GM21786 (cell line): Measurements from ENCODE around the gene MAGI2.
A peak's percentile ranks its signal among the peaks of the same experiment; 100 is the strongest.

ENCODE experiments used
- ATAC-seq: cut with Tn5 transposase; IDR thresholded peaks from one replicate; pipeline ENCODE4 v1.9.1; 2021; ENCODE audit not compliant: unreplicated experiment

The MAGI2 gene

GRCh38 chr7:79308192-79308591, 145.3 kb downstream of the MAGI2 start:
- no peak for ATAC-seq

GRCh38 chr7:79307376-79307775, 146.1 kb downstream of the MAGI2 start:
- ATAC-seq: no peak

- ATAC-seq: no peak
Measured at GRCh38 chr7:79304711-79305110, 148.8 kb downstream of the MAGI2 start.

GRCh38 chr7:79302293-79302692, 151.2 kb downstream of the MAGI2 start:
- no peak for ATAC-seq

GRCh38 chr7:79301419-79301818, 152.0 kb downstream of the MAGI2 start:
- no peak for ATAC-seq

- no peak for ATAC-seq
Measured at GRCh38 chr7:79300573-79300972, 152.9 kb downstream of the MAGI2 start.

- ATAC-seq: peak; percentile 61
Measured at GRCh38 chr7:79298145-79298760, 155.2 kb downstream of the MAGI2 start.

- ATAC-seq: no peak
Measured at GRCh38 chr7:79296553-79297320, 156.7 kb downstream of the MAGI2 start.

GRCh38 chr7:79293655-79294142, 159.8 kb downstream of the MAGI2 start:
- ATAC-seq: no peak

GRCh38 chr7:79292834-79293233, 160.6 kb downstream of the MAGI2 start:
- ATAC-seq: no peak

GRCh38 chr7:79291498-79291865, 162.0 kb downstream of the MAGI2 start:
- ATAC-seq: no peak

GRCh38 chr7:79290841-79291497, 162.5 kb downstream of the MAGI2 start:
- ATAC-seq: no peak

GRCh38 chr7:79290398-79290797, 163.1 kb downstream of the MAGI2 start:
- ATAC-seq: no peak

GRCh38 chr7:79288655-79289054, 164.8 kb downstream of the MAGI2 start:
- ATAC-seq: no peak

- ATAC-seq: no peak
Measured at GRCh38 chr7:79287981-79288380, 165.5 kb downstream of the MAGI2 start.

- ATAC-seq: no peak
Measured at GRCh38 chr7:79286181-79286580, 167.3 kb downstream of the MAGI2 start.

GRCh38 chr7:79285756-79286155, 167.7 kb downstream of the MAGI2 start:
- no peak for ATAC-seq

- no peak for ATAC-seq
Measured at GRCh38 chr7:79284211-79284610, 169.3 kb downstream of the MAGI2 start.

- ATAC-seq: no peak
Measured at GRCh38 chr7:79282882-79283602, 170.4 kb downstream of the MAGI2 start.

GRCh38 chr7:79282070-79282694, 171.3 kb downstream of the MAGI2 start:
- no peak for ATAC-seq

GRCh38 chr7:79281426-79281825, 172.0 kb downstream of the MAGI2 start:
- ATAC-seq: no peak
